K562 (cell line): ENCODE data around the gene SH3BP5. TPM values are rescaled to one million over a fixed set of nuclear protein-coding genes. Genes with fewer than 3 reads are reported as not detected.

Experiments used
- CCNT2 ChIP-seq: IDR thresholded peaks from 2 replicates; pipeline ENCODE4 v1.6.1; 2011; ENCODE audit warnings: borderline replicate concordance, low read depth, mild to moderate bottlenecking, moderate library complexity, mixed read lengths, low read length; ENCODE audit not compliant: insufficient read length; ENCODE audit errors: extremely low read depth
- E2F6 ChIP-seq, 2 experiments: IDR thresholded peaks; 2 replicates each; pipeline ENCODE4 v1.6.1; 2011; ENCODE audit warnings: borderline replicate concordance in 1 of 2, control low read depth in 1 of 2, low read depth in 1 of 2, low read length in 1 of 2, mild to moderate bottlenecking in 1 of 2, mixed read lengths in 1 of 2, moderate library complexity in 1 of 2; ENCODE audit not compliant: insufficient read depth in 1 of 2, insufficient read length in 1 of 2, poor library complexity in 1 of 2, severe bottlenecking in 1 of 2; ENCODE audit errors: extremely low read depth in 1 of 2
- ETV5 ChIP-seq: sonication (generic); formaldehyde crosslinking; IDR thresholded peaks from 2 replicates; pipeline ENCODE4 v1.4.0; 2020; ENCODE audit warnings: low read depth, mild to moderate bottlenecking, missing genetic modification reagents
- JUND ChIP-seq, 2 experiments: IDR thresholded peaks; 2 replicates in 1 of 2; 3 replicates in 1 of 2; pipeline ENCODE4 v1.6.1; 2011; ENCODE audit warnings: borderline replicate concordance in 2 of 2, low read depth in 2 of 2, low read length in 2 of 2, improper control_type of control experiment in 1 of 2, missing biosample characterization in 1 of 2, missing genetic modification characterization in 1 of 2, missing genetic modification reagents in 1 of 2
- NR2C2 ChIP-seq, 2 experiments: fragments of 200-800 bp in 1 of 2; sonication (Bioruptor generic) in 1 of 2; sonication (generic) in 1 of 2; formaldehyde crosslinking in 1 of 2; IDR thresholded peaks; 2 replicates each; pipeline versions ENCODE4 v1.6.1 to v1.8.0; 2016 to 2022; ENCODE audit warnings: mild to moderate bottlenecking in 1 of 2, missing compliant biosample characterization in 1 of 2, missing genetic modification characterization in 1 of 2, missing genetic modification reagents in 1 of 2
- NR3C1 ChIP-seq: sonication (generic); formaldehyde crosslinking; IDR thresholded peaks from 2 replicates; pipeline ENCODE4 v1.8.1; 2022; ENCODE audit warnings: missing genetic modification reagents
- RBM14 ChIP-seq: fragments of 200-400 bp; formaldehyde crosslinking; IDR thresholded peaks from 2 replicates; pipeline ENCODE4 v1.6.1; 2018; ENCODE audit warnings: low read depth, mild to moderate bottlenecking, low read length, moderate library complexity, borderline replicate concordance; ENCODE audit not compliant: insufficient read depth
- ZC3H11A ChIP-seq: IDR thresholded peaks from 2 replicates; pipeline ENCODE4 v1.6.1; 2012; ENCODE audit warnings: low read depth, low read length, improper control_type of control experiment
- ZFP36 ChIP-seq: fragments of 150-350 bp; IDR thresholded peaks from 2 replicates; pipeline ENCODE4 v1.6.1; 2018; ENCODE audit warnings: low read length, low read depth; ENCODE audit not compliant: partially characterized antibody
- ZNF263 ChIP-seq: sonication (generic); formaldehyde crosslinking; IDR thresholded peaks from 2 replicates; pipeline ENCODE4 v1.8.0; 2022; ENCODE audit warnings: mild to moderate bottlenecking, missing genetic modification reagents, borderline replicate concordance
- ZNF57 ChIP-seq: fragments of 450-650 bp; formaldehyde crosslinking; IDR thresholded peaks from 2 replicates; pipeline ENCODE4 v1.4.0; 2020; ENCODE audit warnings: mild to moderate bottlenecking, moderate library complexity
- ZNF592 ChIP-seq: fragments of 450-650 bp; IDR thresholded peaks from 2 replicates; pipeline ENCODE4 v1.6.1; 2017; ENCODE audit warnings: antibody characterized with exemption, mild to moderate bottlenecking
- ZNF766 ChIP-seq: fragments of 200-800 bp; sonication (Bioruptor generic); conservative IDR thresholded peaks from 2 replicates; pipeline ENCODE4 v1.6.1; 2016; ENCODE audit warnings: missing genetic modification characterization, missing compliant biosample characterization
- polyA plus RNA-seq, 8 experiments: library from polyadenylated mRNA; depleted of rRNA in 4 of 8; stranded (reverse) in 5 of 8; unstranded in 3 of 8; fragments of >200 nt; fragmentation: Nextera tagmentation in 2 of 8; fragmentation: Illumina TruSeq in 1 of 8; extraction: Ambion mirVana in 2 of 8; extraction: Trizol in 1 of 8; gene quantifications; 2 replicates each; pipeline versions ENCODE4 v1.2.1 to v1.2.3, GENCODE V29; 2011 to 2014; ENCODE audit warnings: inconsistent platforms in 1 of 8, missing spikeins in 1 of 8
- total RNA-seq, 7 experiments: library from RNA; depleted of rRNA in 6 of 7; stranded (reverse); fragments of >200 nt in 6 of 7; fragmentation: Illumina TruSeq in 2 of 7; extraction: Trizol in 2 of 7; gene quantifications; 2 replicates each; pipeline versions ENCODE4 v1.2.1 to v1.2.3, GENCODE V29; 2011 to 2021; ENCODE audit warnings: low replicate concordance in 1 of 7
- TF ChIP-seq, protein P1 (sequence below): fragments of 250-450 bp; sonication (Bioruptor Pico); IDR thresholded peaks from 2 replicates; pipeline ENCODE4 v1.8.0; 2022; ENCODE audit warnings: moderate library complexity, mild to moderate bottlenecking, inconsistent platforms
- TF ChIP-seq, protein P2 (sequence below), 2 experiments: fragments of 250-450 bp in 1 of 2; fragments of 450-650 bp in 1 of 2; sonication (Bioruptor Pico) in 1 of 2; IDR thresholded peaks; 2 replicates each; pipeline versions ENCODE4 v1.6.1 to v1.8.0; 2016 to 2021; ENCODE audit warnings: mild to moderate bottlenecking in 2 of 2, moderate library complexity in 2 of 2, missing compliant biosample characterization in 1 of 2, missing genetic modification characterization in 1 of 2

SH3BP5 gene
- total and polyA plus RNA-seq, 9 of the 15 experiments (the other 6 are each of a cell fraction or from before 2014, with no cell fraction given) = 2.9 to 29.0 (median 14.9) TPM

DNA sequence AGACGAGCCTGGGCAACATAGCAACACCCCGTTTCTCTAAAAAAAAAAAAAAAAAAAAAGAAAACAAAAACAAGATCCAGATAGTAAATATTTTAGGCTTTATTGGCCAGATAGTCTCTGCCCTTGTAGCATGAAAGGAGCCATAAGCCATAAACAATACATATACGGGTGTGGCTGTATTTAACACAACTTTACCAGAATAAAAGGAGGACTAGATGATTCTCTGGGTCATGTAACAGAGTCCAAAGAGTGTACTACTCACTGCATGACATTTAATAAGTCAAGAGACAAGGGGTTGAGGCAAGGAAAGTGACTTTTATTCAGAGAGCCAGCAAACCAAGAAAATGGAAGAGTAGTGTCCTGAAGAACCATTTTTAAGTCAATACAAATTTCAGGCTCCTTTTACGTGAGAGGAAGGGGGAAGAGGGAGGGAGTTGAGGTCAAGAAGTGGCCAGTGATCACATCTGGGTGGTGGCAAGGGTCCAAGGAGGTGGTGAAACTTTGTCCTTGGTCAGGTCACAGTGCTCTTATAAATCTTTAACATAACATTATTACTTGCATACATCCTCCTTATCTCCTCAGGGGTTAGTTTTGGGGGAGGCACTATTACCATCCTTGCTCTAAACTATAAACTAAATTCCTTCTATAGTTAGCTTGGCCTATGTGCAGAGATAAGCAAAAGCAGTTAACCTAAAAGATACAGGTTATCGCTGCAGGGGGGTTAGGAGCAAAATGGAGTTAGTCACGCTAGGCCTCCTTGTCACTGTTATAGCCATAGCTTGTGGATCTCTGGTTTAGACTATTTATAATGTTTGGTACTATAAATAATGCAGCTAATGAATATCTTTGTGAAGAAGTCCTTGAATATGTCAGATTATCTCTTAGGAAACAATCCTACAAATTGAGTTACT, 48.8 kb upstream of the SH3BP5 start (continued):
- TF ChIP-seq, protein P1, sequence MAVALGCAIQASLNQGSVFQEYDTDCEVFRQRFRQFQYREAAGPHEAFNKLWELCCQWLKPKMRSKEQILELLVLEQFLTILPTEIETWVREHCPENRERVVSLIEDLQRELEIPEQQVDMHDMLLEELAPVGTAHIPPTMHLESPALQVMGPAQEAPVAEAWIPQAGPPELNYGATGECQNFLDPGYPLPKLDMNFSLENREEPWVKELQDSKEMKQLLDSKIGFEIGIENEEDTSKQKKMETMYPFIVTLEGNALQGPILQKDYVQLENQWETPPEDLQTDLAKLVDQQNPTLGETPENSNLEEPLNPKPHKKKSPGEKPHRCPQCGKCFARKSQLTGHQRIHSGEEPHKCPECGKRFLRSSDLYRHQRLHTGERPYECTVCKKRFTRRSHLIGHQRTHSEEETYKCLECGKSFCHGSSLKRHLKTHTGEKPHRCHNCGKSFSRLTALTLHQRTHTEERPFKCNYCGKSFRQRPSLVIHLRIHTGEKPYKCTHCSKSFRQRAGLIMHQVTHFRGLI (CRISPR knock-in tag) = peak; percentile 92
- 0 out of 2 replicates have a peak, but pooled peaks have one; percentile 42 for TF ChIP-seq ZNF57 (CRISPR knock-in tag)
- no peak for TF ChIP-seq ETV5 (CRISPR knock-in tag)
- peak; percentile 97 for TF ChIP-seq ZNF592
- TF ChIP-seq ZNF766 = peak; percentile 92
- no peak for TF ChIP-seq E2F6 (IDR thresholded peaks at IDR 0.05; ENCODE audit: borderline replicate concordance in 1 of 2, extremely low read depth in 1 of 2, insufficient read depth in 1 of 2, insufficient read length in 1 of 2, low read depth in 1 of 2, low read length in 1 of 2, poor library complexity in 1 of 2, severe bottlenecking in 1 of 2)
- no peak for TF ChIP-seq CCNT2
- TF ChIP-seq, protein P2, sequence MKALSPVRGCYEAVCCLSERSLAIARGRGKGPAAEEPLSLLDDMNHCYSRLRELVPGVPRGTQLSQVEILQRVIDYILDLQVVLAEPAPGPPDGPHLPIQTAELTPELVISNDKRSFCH (CRISPR knock-in tag; IDR thresholded peaks at IDR 0.05) = no peak
- TF ChIP-seq, protein P2 (tag; IDR thresholded peaks at IDR 0.05) = peak; percentile 93
- TF ChIP-seq ZNF263 (CRISPR knock-in tag) = no peak
- no peak for TF ChIP-seq JUND (IDR thresholded peaks at IDR 0.05; ENCODE audit: borderline replicate concordance, low read depth, low read length)
- no peak for TF ChIP-seq JUND (tag; IDR thresholded peaks at IDR 0.05; ENCODE audit: borderline replicate concordance, low read depth, low read length)
- no peak for TF ChIP-seq NR2C2 (CRISPR knock-in tag; IDR thresholded peaks at IDR 0.05)
- peak; percentile 65 for TF ChIP-seq NR2C2 (tag; IDR thresholded peaks at IDR 0.05)
- no peak for TF ChIP-seq RBM14
- TF ChIP-seq ZC3H11A = no peak
- no peak for TF ChIP-seq NR3C1 (CRISPR knock-in tag)
- TF ChIP-seq ZFP36 = no peak
